Caco-2 (cell line): ENCODE measurements around the gene CEP170B. TPM values are rescaled to one million over a fixed set of nuclear protein-coding genes. Genes with fewer than 3 reads are reported as not detected.

Experiments used
- BruUV-seq: library from RNA; stranded (reverse); fragments of 400-500 nt; replicated peaks from 2 replicates; lab custom pipeline; 2021; lab: Mats Ljungman, UMichigan
- CTCF ChIA-PET: fragments of 300-600 bp; sonication (Branson Sonifier 250); formaldehyde crosslinking; loops from one replicate; lab custom pipeline; 2022; ENCODE audit warnings: antibody characterized with exemption; lab: Charles Lee
- POLR2A ChIA-PET: fragments of 300-600 bp; sonication (Branson Sonifier 250); formaldehyde crosslinking; loops from one replicate; lab custom pipeline; 2022; ENCODE audit warnings: antibody characterized with exemption; lab: Charles Lee
- DNase-seq, 2 experiments: peaks; one replicate each; pipeline versions ENCODE4 v3.0.0 to v3.0.0-alpha.2; 2020 to 2022
- H3K27me3 ChIP-seq: replicated peaks from 2 replicates; pipeline ENCODE4 v1.6.0; 2011; ENCODE audit warnings: low read length; ENCODE audit not compliant: control insufficient read depth, insufficient read depth
- H3K36me3 ChIP-seq: 2 replicates; pipeline ENCODE4 v1.5.1; 2011; ENCODE audit warnings: low read length; ENCODE audit not compliant: control insufficient read depth, insufficient read depth
- H3K4me1 ChIP-seq: fragments of 250-450 bp; sonication (Bioruptor Pico); 2 replicates; pipeline ENCODE4 v1.5.1; 2020; ENCODE audit warnings: mild to moderate bottlenecking
- H3K4me3 ChIP-seq: 2 replicates; pipeline ENCODE4 v1.5.1; 2011; ENCODE audit warnings: low read depth, mild to moderate bottlenecking, control low read depth, low read length
- H3K9me3 ChIP-seq: fragments of 250-450 bp; sonication (Bioruptor Pico); 2 replicates; pipeline ENCODE4 v1.5.1; 2020; ENCODE audit warnings: mild to moderate bottlenecking, moderate library complexity
- H3K27ac Mint-ChIP-seq: one replicate; pipeline ENCODE4 v1.8.0; 2022; ENCODE audit warnings: mixed read lengths; ENCODE audit not compliant: unreplicated experiment
- H3K27me3 Mint-ChIP-seq: one replicate; pipeline ENCODE4 v1.8.0; 2022; ENCODE audit warnings: mixed read lengths; ENCODE audit not compliant: insufficient read depth, unreplicated experiment
- H3K36me3 Mint-ChIP-seq: one replicate; pipeline ENCODE4 v1.8.0; 2022; ENCODE audit warnings: mild to moderate bottlenecking, mixed read lengths; ENCODE audit not compliant: insufficient read depth, unreplicated experiment
- H3K4me1 Mint-ChIP-seq: one replicate; pipeline ENCODE4 v1.8.0; 2022; ENCODE audit warnings: low read depth, mixed read lengths; ENCODE audit not compliant: unreplicated experiment
- H3K4me3 Mint-ChIP-seq: one replicate; pipeline ENCODE4 v1.8.0; 2022; ENCODE audit warnings: mild to moderate bottlenecking, moderate library complexity, mixed read lengths; ENCODE audit not compliant: unreplicated experiment
- H3K9me3 Mint-ChIP-seq: one replicate; pipeline ENCODE4 v1.8.0; 2022; ENCODE audit warnings: mixed read lengths; ENCODE audit not compliant: unreplicated experiment
- intact Hi-C: fragments of 100-400 bp; cut with micrococcal nuclease; formaldehyde crosslinking; loops from one replicate; pipeline ENCODE4 v1.10.0; 2022; ENCODE audit not compliant: unreplicated experiment
- total RNA-seq: library from RNA; stranded (reverse); gene quantifications from 2 replicates; pipeline ENCODE4 v1.2.3, GENCODE V29; 2022
- TF ChIP-seq, protein P1 (sequence below), 2 experiments: fragments of 200-600 bp in 1 of 2; IDR thresholded peaks; 1 replicate in 1 of 2; 2 replicates in 1 of 2; pipeline versions ENCODE4 v1.5.1 to v1.8.0; 2011 to 2022; ENCODE audit warnings: antibody characterized with exemption in 1 of 2, control low read depth in 1 of 2, inconsistent platforms in 1 of 2, low read depth in 1 of 2, low read length in 1 of 2, mild to moderate bottlenecking in 1 of 2, moderate library complexity in 1 of 2; ENCODE audit not compliant: insufficient read depth in 1 of 2, severe bottlenecking in 1 of 2, unreplicated experiment in 1 of 2

Gene CEP170B
- total RNA-seq, 1 experiment from 2014 or later = 31.6 TPM

DNA sequence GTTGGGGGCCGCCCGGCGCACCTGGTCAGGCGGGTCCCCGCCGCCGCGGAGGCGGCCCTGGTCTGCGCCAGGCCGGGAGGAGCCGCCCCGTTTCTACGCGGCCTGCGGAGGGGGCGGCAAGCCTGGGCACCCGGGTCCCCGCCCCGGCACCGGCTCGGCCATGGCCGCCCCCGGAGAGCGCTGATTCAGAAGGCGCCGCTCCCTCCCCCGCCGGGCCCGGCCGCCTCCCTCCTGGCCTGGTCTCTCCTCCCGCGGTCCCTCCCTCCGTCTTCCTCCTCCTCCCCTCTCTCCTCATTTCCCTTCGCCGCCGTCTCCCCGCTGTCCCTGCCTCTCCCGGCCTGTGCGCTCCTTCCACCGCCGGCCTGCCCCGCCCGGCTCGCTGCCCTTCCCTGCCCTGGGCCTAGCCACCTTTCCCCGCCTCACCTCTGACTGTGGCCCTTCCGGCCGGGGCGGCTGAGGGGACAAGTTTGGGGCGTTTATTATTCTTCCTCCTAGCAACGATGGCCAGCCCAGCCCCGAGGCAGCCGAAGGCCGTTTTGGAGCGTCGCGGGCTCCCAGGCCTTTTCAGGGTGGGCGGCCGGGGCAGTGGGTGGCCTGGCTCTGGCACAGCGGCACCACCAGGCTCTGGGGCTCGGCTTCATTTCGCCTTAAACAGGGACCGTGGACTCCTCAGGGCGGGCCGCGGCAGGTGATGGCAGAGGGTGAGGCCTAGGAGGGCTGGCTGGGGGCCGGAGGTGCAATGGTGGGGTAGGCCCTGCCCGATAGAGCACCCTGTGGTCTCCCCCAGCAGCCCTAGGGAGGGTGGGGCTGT, 768 bp downstream of the CEP170B start:
- Histone ChIP-seq H3K4me3 (peak overlapping the region; percentile 72), H3K36me3 (no peaks in the 10 kb centered on the region; the same call in none of the 2 replicates), H3K27me3 (no peaks in the 10 kb centered on the region), H3K4me1 (peaks cover 6% of the 10 kb centered on the region; the same call in 1 of the 2 replicates), H3K9me3 (no peaks in the 10 kb centered on the region)
- Mint-ChIP-seq H3K4me1 (peaks cover 10% of the 10 kb centered on the region), H3K4me3 (peak overlapping the region; percentile 83), H3K9me3 (no peaks in the 10 kb centered on the region), H3K27ac (no peak overlapping the region), H3K36me3 (peaks cover 12% of the 10 kb centered on the region), H3K27me3 (no peaks in the 10 kb centered on the region)
- ChIA-PET POLR2A (interaction anchor here (1.5 kb wide), 1 partner anchor 155 kb away, joined by 4 read pairs; the partner anchor contains the start of gene CDCA4), CTCF (interaction anchor here (0.6 to 1.5 kb wide), 3 partner anchors 26 to 505 kb away, joined by 3 to 4 read pairs (median 3); no protein-coding TSS in a partner anchor)
- TF ChIP-seq, protein P1, sequence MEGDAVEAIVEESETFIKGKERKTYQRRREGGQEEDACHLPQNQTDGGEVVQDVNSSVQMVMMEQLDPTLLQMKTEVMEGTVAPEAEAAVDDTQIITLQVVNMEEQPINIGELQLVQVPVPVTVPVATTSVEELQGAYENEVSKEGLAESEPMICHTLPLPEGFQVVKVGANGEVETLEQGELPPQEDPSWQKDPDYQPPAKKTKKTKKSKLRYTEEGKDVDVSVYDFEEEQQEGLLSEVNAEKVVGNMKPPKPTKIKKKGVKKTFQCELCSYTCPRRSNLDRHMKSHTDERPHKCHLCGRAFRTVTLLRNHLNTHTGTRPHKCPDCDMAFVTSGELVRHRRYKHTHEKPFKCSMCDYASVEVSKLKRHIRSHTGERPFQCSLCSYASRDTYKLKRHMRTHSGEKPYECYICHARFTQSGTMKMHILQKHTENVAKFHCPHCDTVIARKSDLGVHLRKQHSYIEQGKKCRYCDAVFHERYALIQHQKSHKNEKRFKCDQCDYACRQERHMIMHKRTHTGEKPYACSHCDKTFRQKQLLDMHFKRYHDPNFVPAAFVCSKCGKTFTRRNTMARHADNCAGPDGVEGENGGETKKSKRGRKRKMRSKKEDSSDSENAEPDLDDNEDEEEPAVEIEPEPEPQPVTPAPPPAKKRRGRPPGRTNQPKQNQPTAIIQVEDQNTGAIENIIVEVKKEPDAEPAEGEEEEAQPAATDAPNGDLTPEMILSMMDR (IDR thresholded peaks at IDR 0.05; ENCODE audit: insufficient read depth in 1 of 2, low read depth in 1 of 2, low read length in 1 of 2, severe bottlenecking in 1 of 2, unreplicated experiment in 1 of 2) = no peak
- intact Hi-C loops = no loop called here
- no TSS peak for BruUV-seq
- peak; percentile 65 to 67 for DNase-seq

DNA sequence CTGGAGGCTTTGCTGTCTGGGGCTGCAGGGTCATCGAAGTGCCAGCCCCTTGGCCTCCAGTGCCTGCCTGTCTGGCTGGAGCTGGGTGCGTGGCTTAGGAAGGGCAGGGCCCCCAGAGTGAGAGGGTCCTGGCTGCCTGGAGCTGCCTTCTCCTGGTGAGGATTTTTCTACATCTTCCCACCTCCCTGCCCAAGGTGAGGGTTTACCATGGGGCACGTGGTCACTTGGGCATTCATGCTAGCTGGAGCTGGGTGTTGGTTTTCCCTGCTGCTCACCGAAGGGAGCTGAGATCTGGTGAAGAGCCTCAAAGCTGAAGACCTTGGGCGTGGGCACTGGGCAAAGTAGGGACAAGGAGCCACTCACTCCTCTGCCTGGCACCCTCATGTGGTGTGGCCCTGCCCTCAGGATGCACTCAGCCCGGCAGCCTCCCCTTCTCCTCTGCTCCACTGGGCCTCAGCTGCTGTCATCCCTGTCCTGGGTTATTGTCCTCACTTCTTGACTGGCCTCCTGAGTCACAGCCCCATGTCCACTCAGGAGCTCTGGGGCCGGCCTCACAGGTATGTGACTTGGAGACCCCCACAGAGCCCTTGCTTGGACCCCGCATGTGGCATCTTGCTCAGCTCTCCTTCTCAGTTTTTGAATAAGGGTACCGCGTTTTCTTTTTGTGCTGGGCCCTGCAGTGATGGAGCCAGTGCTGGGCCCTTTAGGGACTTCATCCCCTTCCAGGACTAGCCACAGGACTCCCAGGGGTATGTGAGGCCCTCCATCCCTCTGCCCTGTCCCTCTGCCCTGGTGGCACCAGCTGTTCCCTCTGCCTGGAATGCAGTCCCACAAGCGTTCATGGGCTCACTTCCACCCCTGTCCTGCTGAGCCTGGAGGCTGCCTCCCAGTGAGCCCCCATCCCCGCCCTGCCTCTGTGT, 1.6 kb downstream of the CEP170B start:
- TF ChIP-seq, protein P1 (IDR thresholded peaks at IDR 0.05; ENCODE audit: insufficient read depth in 1 of 2, low read depth in 1 of 2, low read length in 1 of 2, severe bottlenecking in 1 of 2, unreplicated experiment in 1 of 2) = no peak
- intact Hi-C loops = no loop called here
- Mint-ChIP-seq H3K27ac (no peak overlapping the region), H3K36me3 (peaks cover 18% of the 10 kb centered on the region), H3K9me3 (no peaks in the 10 kb centered on the region), H3K27me3 (no peaks in the 10 kb centered on the region), H3K4me3 (peak overlapping the region; percentile 83), H3K4me1 (peaks cover 10% of the 10 kb centered on the region)
- Histone ChIP-seq H3K9me3 (no peaks in the 10 kb centered on the region), H3K4me3 (peak overlapping the region; percentile 72), H3K36me3 (no peaks in the 10 kb centered on the region; the same call in none of the 2 replicates), H3K27me3 (no peaks in the 10 kb centered on the region), H3K4me1 (peaks cover 6% of the 10 kb centered on the region; the same call in 1 of the 2 replicates)
- POLR2A ChIA-PET = no interaction called here
- CTCF ChIA-PET = interaction anchor here (0.6 to 1.5 kb wide), 2 partner anchors 24 to 40 kb away, joined by 3 read pairs; no protein-coding TSS in a partner anchor
- no TSS peak for BruUV-seq
- DNase-seq = peak in 1 of 2 experiments; percentile 34
